GM12891 (cell line): ENCODE results near the gene LZTS3.

Experiments used
- POLR2A ChIP-seq: IDR thresholded peaks from 2 replicates; pipeline ENCODE4 v1.6.1; 2011; ENCODE audit warnings: low read depth, low read length, control low read depth
- POLR2AphosphoS5 ChIP-seq: IDR thresholded peaks from 2 replicates; pipeline ENCODE4 v1.6.1; 2011; ENCODE audit warnings: low read depth, low read length, control low read depth
- SPI1 ChIP-seq: IDR thresholded peaks from 2 replicates; pipeline ENCODE4 v1.6.1; 2011; ENCODE audit warnings: low read depth, low read length, control low read depth
- TAF1 ChIP-seq: IDR thresholded peaks from 2 replicates; pipeline ENCODE4 v1.6.1; 2011; ENCODE audit warnings: low read depth, low read length, control low read depth

- TF ChIP-seq POLR2A (no peak), POLR2AphosphoS5 (no peak), TAF1 (no peak), SPI1 (no peak)
Measured at GRCh38 chr20:3183896-3184612, 10.7 kb upstream of the LZTS3 start.
